ENCODE results near the gene CHCHD1. TPM values are rescaled to one million over a fixed set of nuclear protein-coding genes. Genes with fewer than 3 reads are reported as not detected.
"Not testable (repeated sequence)": the region's sequence is repeated elsewhere in the genome, so short reads cannot be mapped to it uniquely, and the experiment has no call there.

CHCHD1 gene
- total RNA-seq, 2 experiments from 2014 or later: 28.9 to 33.0 TPM

DNA sequence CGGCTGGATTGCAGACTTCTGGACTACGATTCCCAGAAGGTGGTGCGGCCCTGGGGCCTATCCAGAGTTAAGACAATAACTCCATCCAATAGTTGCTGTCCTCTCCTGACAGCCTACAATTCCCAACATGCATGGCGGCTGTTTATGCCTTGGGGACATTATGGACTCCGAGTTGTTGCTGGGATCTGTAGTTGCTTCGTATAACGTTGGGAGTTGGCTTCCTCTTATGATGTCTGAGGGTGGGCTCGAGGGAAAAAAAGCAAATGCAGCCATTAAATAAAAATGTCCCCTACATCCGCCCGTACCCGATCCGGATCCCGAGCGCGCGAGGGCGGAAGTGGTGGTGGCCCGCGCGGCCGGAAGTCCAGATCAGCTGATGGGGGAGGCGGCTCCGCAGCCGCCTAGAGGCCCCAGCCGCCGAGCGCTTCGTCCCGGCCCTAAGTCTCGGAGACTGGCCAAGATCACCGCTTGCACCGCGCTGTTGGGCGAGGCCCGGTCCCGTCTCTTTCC lies 3.4 kb downstream of the CHCHD1 start, which contains the start of gene ZSWIM8:
Gene ZSWIM8 (plus strand): TSS at position 396 of the 510 bp plus-strand sequence. CDS start 273 bp downstream, outside the sequence.
- Mint-ChIP-seq H3K36me3 (ENCODE audit: low read depth) (peaks cover 18% of the 10 kb centered on the region), H3K4me1 (ENCODE audit: low read depth) (peaks cover 37% of the 10 kb centered on the region), H3K4me3 (peak within 1 kb of the TSS; percentile 84), H3K9me3 (no peaks in the 10 kb centered on the region), H3K27me3 (no peaks in the 10 kb centered on the region), H3K27ac (peak within 1 kb of the TSS; percentile 100)
- TF ChIP-seq, protein P1, sequence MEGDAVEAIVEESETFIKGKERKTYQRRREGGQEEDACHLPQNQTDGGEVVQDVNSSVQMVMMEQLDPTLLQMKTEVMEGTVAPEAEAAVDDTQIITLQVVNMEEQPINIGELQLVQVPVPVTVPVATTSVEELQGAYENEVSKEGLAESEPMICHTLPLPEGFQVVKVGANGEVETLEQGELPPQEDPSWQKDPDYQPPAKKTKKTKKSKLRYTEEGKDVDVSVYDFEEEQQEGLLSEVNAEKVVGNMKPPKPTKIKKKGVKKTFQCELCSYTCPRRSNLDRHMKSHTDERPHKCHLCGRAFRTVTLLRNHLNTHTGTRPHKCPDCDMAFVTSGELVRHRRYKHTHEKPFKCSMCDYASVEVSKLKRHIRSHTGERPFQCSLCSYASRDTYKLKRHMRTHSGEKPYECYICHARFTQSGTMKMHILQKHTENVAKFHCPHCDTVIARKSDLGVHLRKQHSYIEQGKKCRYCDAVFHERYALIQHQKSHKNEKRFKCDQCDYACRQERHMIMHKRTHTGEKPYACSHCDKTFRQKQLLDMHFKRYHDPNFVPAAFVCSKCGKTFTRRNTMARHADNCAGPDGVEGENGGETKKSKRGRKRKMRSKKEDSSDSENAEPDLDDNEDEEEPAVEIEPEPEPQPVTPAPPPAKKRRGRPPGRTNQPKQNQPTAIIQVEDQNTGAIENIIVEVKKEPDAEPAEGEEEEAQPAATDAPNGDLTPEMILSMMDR (IDR thresholded peaks at IDR 0.05): no peak
- ChIA-PET POLR2A (interaction anchor here (1.1 to 11.7 kb wide), 7 partner anchors 11 to 42 kb away, joined by 3 to 112 read pairs (median 13); a partner anchor contains a TSS), CTCF (interaction anchor here (1.1 to 3.0 kb wide), 5 partner anchors 10 to 63 kb away, joined by 3 to 13 read pairs (median 4); a partner anchor contains a TSS)
- intact Hi-C loops (cut with micrococcal nuclease): no loop called here
- ATAC-seq: peak; percentile 88
- peak; percentile 93 for DNase-seq

DNA sequence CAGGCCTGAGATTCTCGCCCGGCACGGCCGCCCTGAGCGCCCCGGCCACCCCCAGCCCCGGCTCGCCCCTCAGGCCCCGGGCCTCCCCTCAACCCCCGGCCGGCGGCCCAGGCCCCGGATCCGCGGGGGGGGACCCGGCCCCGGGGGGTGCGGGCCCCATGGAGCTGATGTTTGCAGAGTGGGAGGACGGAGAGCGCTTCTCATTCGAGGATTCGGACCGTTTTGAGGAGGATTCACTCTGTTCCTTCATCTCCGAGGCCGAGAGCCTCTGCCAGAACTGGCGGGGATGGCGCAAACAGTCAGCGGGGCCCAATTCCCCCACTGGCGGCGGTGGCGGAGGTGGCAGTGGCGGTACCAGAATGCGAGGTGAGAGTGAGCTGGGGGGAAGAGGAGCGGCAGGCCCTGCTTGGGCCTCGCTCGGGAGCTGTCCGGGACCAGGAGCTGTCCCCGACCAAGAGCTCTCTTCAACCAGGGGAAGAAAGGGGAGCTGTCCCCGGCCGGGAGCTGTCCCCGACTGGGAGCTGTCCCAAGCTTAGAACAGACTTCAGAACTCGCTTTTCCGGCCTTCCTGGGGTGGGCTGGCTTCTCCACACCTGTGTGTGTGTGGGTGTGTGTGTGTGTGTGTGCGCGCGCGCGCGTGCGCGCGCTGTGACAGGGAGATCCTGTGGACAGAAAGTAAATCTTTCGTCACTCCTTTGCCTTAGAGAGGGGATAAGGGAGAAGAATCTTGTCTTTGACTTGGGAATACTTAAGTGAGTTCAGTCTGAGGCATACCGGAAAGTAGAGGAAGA lies 4.1 kb downstream of the CHCHD1 start:
- Mint-ChIP-seq H3K9me3 (no peaks in the 10 kb centered on the region), H3K27ac (peak overlapping the region; percentile 100), H3K4me3 (peak overlapping the region; percentile 84), H3K36me3 (ENCODE audit: low read depth) (peaks cover 19% of the 10 kb centered on the region), H3K27me3 (no peaks in the 10 kb centered on the region), H3K4me1 (ENCODE audit: low read depth) (peaks cover 32% of the 10 kb centered on the region)
- CTCF ChIA-PET: interaction anchor here (1.1 to 2.0 kb wide), 6 partner anchors 9 to 64 kb away, joined by 3 to 5 read pairs (median 4); a partner anchor contains a TSS
- ATAC-seq: peak; percentile 6
- TF ChIP-seq, protein P1 (IDR thresholded peaks at IDR 0.05): no peak
- peak; percentile 70 for DNase-seq
- intact Hi-C loops (cut with micrococcal nuclease): no loop called here
- POLR2A ChIA-PET: interaction anchor here (1.1 to 11.7 kb wide), 7 partner anchors 10 to 43 kb away, joined by 3 to 112 read pairs (median 13); a partner anchor contains a TSS

DNA sequence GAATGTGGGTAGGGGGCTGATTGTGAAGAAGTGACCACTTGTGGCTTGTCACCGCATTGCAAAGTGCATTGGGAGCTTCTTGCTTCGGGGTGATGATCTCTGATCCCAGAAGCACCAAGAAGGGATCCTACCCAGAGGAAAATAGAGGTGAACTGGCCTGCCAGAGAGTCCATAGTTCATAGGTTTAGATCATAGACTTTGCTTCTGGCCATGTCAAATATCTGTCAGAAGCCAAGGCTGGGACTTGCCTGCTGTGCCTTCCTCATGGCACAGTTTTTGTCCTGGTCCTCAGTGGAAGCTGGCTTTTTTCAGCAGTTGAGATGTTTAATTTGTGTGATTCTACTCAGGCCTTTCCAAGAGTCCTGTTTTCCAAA lies 4.7 kb downstream of the CHCHD1 start:
- ChIA-PET POLR2A (interaction anchor here (1.1 to 11.7 kb wide), 7 partner anchors 9 to 44 kb away, joined by 3 to 112 read pairs (median 13); a partner anchor contains a TSS), CTCF (interaction anchor here (1.1 to 2.0 kb wide), 7 partner anchors 8 to 63 kb away, joined by 3 to 5 read pairs (median 4); a partner anchor contains a TSS)
- H3K4me1 Mint-ChIP-seq (ENCODE audit: low read depth): peaks cover 30% of the 10 kb centered on the region
- intact Hi-C loops (cut with micrococcal nuclease): no loop called here
- H3K27me3 Mint-ChIP-seq: no peaks in the 10 kb centered on the region
- H3K36me3 Mint-ChIP-seq (ENCODE audit: low read depth): peaks cover 21% of the 10 kb centered on the region
- H3K27ac Mint-ChIP-seq: peak overlapping the region; percentile 82
- no peak for ATAC-seq
- no peak for DNase-seq
- TF ChIP-seq, protein P1 (IDR thresholded peaks at IDR 0.05): no peak
- no peaks in the 10 kb centered on the region for H3K9me3 Mint-ChIP-seq
- peak overlapping the region; percentile 84 for H3K4me3 Mint-ChIP-seq

DNA sequence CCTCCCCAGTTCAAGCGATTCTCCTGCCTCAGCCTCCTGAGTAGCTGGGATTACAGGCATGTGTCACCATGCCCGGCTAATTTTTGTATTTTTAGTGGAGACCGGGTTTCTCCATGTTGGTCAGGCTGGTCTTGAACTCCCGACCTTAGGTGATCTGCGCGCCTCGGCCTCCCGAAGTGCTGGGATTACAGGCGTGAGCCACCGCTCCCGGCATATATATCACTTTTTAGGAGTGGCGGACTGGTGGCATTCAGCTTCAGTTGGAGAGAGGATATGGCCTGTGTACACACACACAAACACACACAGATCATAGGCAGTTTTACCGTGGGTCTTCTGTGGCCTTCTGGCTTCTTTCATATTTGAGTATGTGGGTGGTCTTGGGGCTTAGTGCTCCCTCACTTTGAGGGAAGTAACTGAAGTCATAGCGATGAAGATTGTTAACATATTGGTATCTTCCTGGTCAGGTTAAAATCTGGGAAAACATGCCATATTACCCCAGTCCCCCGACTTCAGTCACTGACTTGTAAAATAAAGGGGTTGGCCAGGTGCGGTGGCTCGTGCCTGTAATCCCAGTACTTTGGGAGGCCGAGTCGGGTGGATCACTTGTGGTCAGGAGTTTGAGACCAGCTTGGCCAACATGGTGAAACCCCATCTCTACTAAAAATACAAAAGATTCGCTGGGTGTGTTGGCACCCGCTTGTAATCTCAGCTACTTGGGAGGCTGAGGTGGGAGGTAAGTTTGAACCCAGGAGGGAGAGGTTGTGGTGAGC lies 5.4 kb downstream of the CHCHD1 start:
- Mint-ChIP-seq H3K36me3 (ENCODE audit: low read depth) (peaks cover 19% of the 10 kb centered on the region), H3K4me3 (peak overlapping the region; percentile 84), H3K4me1 (ENCODE audit: low read depth) (peaks cover 30% of the 10 kb centered on the region)
- ATAC-seq; DNase-seq; intact Hi-C loops (cut with micrococcal nuclease); H3K9me3 Mint-ChIP-seq; H3K27ac Mint-ChIP-seq; H3K27me3 Mint-ChIP-seq: not testable (repeated sequence)
- ChIA-PET CTCF (interaction anchor here (1.3 to 2.0 kb wide), 4 partner anchors 15 to 62 kb away, joined by 3 to 5 read pairs (median 4); a partner anchor contains a TSS), POLR2A (interaction anchor here (1.1 to 11.7 kb wide), 7 partner anchors 9 to 28 kb away, joined by 3 to 112 read pairs (median 13); a partner anchor contains a TSS)
